CD4-positive, alpha-beta T cell treated with Interleukin-6 for 4 hours (primary cell): ENCODE results near the gene FOSB.

Experiments used
- DNase-seq: peaks from one replicate; pipeline ENCODE4 v3.0.0-alpha.2; 2020; ENCODE audit warnings: mixed read lengths

FOSB gene

GRCh38 chr19:45485305-45486077 lies 17.7 kb downstream of the FOSB start:
- DNase-seq: peak; percentile 99

GRCh38 chr19:45488708-45489107 lies 20.9 kb downstream of the FOSB start:
- no peak for DNase-seq

- no peak for DNase-seq
These were observed 21.5 kb downstream of the FOSB start for GRCh38 chr19:45489216-45489855.

GRCh38 chr19:45492137-45492626 lies 24.4 kb downstream of the FOSB start:
- no peak for DNase-seq

- DNase-seq: no peak
These were observed 25.1 kb downstream of the FOSB start for GRCh38 chr19:45492627-45493470.

- no peak for DNase-seq
These were observed 26.6 kb downstream of the FOSB start for GRCh38 chr19:45494261-45494916.

- DNase-seq: no peak
These were observed 27.4 kb downstream of the FOSB start for GRCh38 chr19:45495178-45495577.

GRCh38 chr19:45496349-45496953 lies 28.7 kb downstream of the FOSB start:
- peak; percentile 55 for DNase-seq

- DNase-seq: no peak
These were observed 30.0 kb downstream of the FOSB start for GRCh38 chr19:45497791-45498190.

- DNase-seq: peak; percentile 77
These were observed 30.8 kb downstream of the FOSB start, which contains the start of gene PPM1N for GRCh38 chr19:45498411-45499195. Gene PPM1N (plus strand): TSS chr19:45498443. CDS start chr19:45498473, 30 bp downstream.

GRCh38 chr19:45499196-45500180 lies 31.7 kb downstream of the FOSB start:
- DNase-seq: peak; percentile 71

GRCh38 chr19:45500918-45501729 lies 33.3 kb downstream of the FOSB start:
- no peak for DNase-seq

GRCh38 chr19:45501730-45502014 lies 33.9 kb downstream of the FOSB start:
- DNase-seq: no peak

GRCh38 chr19:45502111-45502510 lies 34.3 kb downstream of the FOSB start:
- DNase-seq: no peak

GRCh38 chr19:45503909-45504308 lies 36.1 kb downstream of the FOSB start:
- DNase-seq: no peak

GRCh38 chr19:45505151-45505995 lies 37.6 kb downstream of the FOSB start:
- DNase-seq: no peak

- DNase-seq: no peak
These were observed 38.1 kb downstream of the FOSB start for GRCh38 chr19:45505996-45506245.

GRCh38 chr19:45506246-45506988 lies 38.6 kb downstream of the FOSB start:
- peak; percentile 100 for DNase-seq
